Mucosa of rectum (tissue), 2 donors: ENCODE data around the gene XPR1.
A peak's percentile ranks its signal among the peaks of the same experiment; 100 is the strongest.

Experiments used
- H3K27ac ChIP-seq, 2 donors: one replicate each; pipeline ENCODE4 v1.7.0; 2013; ENCODE audit warnings: inconsistent platforms in 2 of 2, low read depth in 2 of 2, low read length in 2 of 2
- H3K27me3 ChIP-seq, 2 donors: one replicate each; pipeline ENCODE4 v1.7.0; 2013; ENCODE audit warnings: low read length in 2 of 2; ENCODE audit not compliant: control insufficient read depth in 2 of 2, insufficient read depth in 2 of 2
- H3K36me3 ChIP-seq, 2 donors: one replicate each; pipeline ENCODE4 v1.7.0; 2013; ENCODE audit warnings: low read length in 2 of 2; ENCODE audit not compliant: control insufficient read depth in 2 of 2, insufficient read depth in 2 of 2
- H3K4me1 ChIP-seq, 2 donors: one replicate each; pipeline ENCODE4 v1.7.0; 2013; ENCODE audit warnings: low read length in 2 of 2, mild to moderate bottlenecking in 1 of 2; ENCODE audit not compliant: control insufficient read depth in 2 of 2, insufficient read depth in 2 of 2
- H3K4me3 ChIP-seq, 2 donors: one replicate each; pipeline ENCODE4 v1.7.0; 2013; ENCODE audit warnings: low read length in 2 of 2
- H3K9ac ChIP-seq, 2 donors: one replicate each; pipeline ENCODE4 v1.7.0; 2013; ENCODE audit warnings: low read length in 2 of 2, low read depth in 1 of 2, mild to moderate bottlenecking in 1 of 2
- H3K9me3 ChIP-seq, 2 donors: one replicate each; pipeline ENCODE4 v1.7.0; 2013; ENCODE audit warnings: low read length in 2 of 2; ENCODE audit not compliant: control insufficient read depth in 2 of 2
- donor health status: healthy.
- donor health status: Normal muscosa, but diverticular disease.

The XPR1 gene

DNA sequence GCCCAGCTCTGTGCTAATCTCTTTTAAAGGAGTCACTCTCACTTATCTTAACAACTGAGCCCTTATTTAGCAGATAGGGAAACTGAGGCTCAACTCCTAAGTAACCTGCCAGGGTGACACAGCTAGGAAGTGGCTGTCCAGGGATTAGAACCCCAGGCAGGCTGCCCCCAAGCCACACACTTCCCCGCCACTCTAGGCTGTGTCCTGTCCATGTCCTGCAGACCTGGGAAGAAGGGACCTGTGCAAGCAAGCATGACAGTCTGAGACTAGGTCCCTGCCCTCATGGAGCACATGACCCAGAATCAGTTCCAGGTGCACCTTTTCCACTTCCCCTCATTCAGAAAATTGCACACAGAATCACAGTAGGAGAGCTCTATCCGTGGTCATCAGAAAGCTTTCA, 293.1 kb downstream of the XPR1 start:
- Histone ChIP-seq H3K4me1 (peaks cover 6 to 7% of the 10 kb centered on the region in 2 donors), H3K36me3 (peaks cover 0 to 3% of the 10 kb centered on the region in 2 donors), H3K27me3 (no peaks in the 10 kb centered on the region), H3K27ac (no peak overlapping the region), H3K9me3 (no peaks in the 10 kb centered on the region), H3K4me3 (no peak overlapping the region), H3K9ac (no peak overlapping the region)

DNA sequence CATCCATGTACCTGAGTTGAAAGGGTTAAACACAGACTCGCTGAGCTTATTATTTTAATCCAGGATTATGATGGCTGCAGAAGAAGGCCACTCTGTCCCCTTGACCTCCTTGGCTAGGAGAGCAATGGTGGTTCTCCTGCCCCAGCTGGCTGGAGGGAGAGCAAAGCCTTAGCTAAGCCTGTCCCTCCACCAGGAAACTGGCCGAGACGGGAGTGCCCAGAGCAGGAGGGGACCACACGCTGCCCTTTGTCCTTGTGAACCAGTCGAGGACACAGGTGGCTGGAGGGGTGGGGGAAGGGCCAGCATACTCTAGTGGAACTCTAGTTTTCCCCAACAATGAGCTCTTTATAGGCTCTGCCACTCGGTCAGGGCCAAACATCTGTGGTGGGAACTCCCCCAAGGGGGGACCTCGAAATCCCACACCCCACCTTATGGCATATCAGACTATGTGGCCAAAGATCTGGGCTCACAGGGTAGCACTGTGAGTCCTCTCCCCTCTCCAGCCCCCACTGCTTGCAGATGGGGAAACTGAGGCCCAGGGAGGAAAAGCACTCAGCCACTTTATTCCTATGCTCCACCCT, 293.7 kb downstream of the XPR1 start:
- Histone ChIP-seq H3K4me1 (peaks cover 6 to 7% of the 10 kb centered on the region in 2 donors), H3K36me3 (peaks cover 0 to 3% of the 10 kb centered on the region in 2 donors), H3K27me3 (no peaks in the 10 kb centered on the region), H3K4me3 (no peak overlapping the region), H3K27ac (peak overlapping the region in 1 of 2 donors; percentile 3), H3K9me3 (no peaks in the 10 kb centered on the region), H3K9ac (no peak overlapping the region)

- no peak overlapping the region for H3K4me3 ChIP-seq
- peaks cover 0 to 3% of the 10 kb centered on the region in 2 donors for H3K36me3 ChIP-seq
- H3K9ac ChIP-seq = no peak overlapping the region
- H3K27me3 ChIP-seq = no peaks in the 10 kb centered on the region
- no peaks in the 10 kb centered on the region for H3K9me3 ChIP-seq
- peaks cover 6 to 7% of the 10 kb centered on the region in 2 donors for H3K4me1 ChIP-seq
- peak overlapping the region in 1 of 2 donors; percentile 44 for H3K27ac ChIP-seq
Observed at GRCh38 chr1:180926164-180926981, 294.6 kb downstream of the XPR1 start.

- H3K9me3 ChIP-seq = no peaks in the 10 kb centered on the region
- peaks cover 0 to 3% of the 10 kb centered on the region in 2 donors for H3K36me3 ChIP-seq
- H3K27me3 ChIP-seq = no peaks in the 10 kb centered on the region
- H3K4me1 ChIP-seq = peaks cover 6 to 7% of the 10 kb centered on the region in 2 donors
- peak overlapping the region in 1 of 2 donors; percentile 18 for H3K27ac ChIP-seq
- no peak overlapping the region for H3K9ac ChIP-seq
- H3K4me3 ChIP-seq = no peak overlapping the region
Observed at GRCh38 chr1:180927348-180927747, 295.5 kb downstream of the XPR1 start.

GRCh38 chr1:180927841-180928240, 296.0 kb downstream of the XPR1 start:
- H3K9ac ChIP-seq = no peak overlapping the region
- peaks cover 6 to 7% of the 10 kb centered on the region in 2 donors for H3K4me1 ChIP-seq
- no peak overlapping the region for H3K4me3 ChIP-seq
- peak overlapping the region in 1 of 2 donors; percentile 18 for H3K27ac ChIP-seq
- H3K36me3 ChIP-seq = peaks cover 0 to 3% of the 10 kb centered on the region in 2 donors
- H3K27me3 ChIP-seq = no peaks in the 10 kb centered on the region
- H3K9me3 ChIP-seq = no peaks in the 10 kb centered on the region

- Histone ChIP-seq H3K4me3 (no peak overlapping the region), H3K9me3 (no peaks in the 10 kb centered on the region), H3K27me3 (no peaks in the 10 kb centered on the region), H3K27ac (peak overlapping the region in 1 of 2 donors; percentile 19), H3K36me3 (peaks cover 0 to 3% of the 10 kb centered on the region in 2 donors), H3K9ac (no peak overlapping the region), H3K4me1 (peaks cover 6 to 7% of the 10 kb centered on the region in 2 donors)
Observed at GRCh38 chr1:180928331-180929230, 296.8 kb downstream of the XPR1 start.

DNA sequence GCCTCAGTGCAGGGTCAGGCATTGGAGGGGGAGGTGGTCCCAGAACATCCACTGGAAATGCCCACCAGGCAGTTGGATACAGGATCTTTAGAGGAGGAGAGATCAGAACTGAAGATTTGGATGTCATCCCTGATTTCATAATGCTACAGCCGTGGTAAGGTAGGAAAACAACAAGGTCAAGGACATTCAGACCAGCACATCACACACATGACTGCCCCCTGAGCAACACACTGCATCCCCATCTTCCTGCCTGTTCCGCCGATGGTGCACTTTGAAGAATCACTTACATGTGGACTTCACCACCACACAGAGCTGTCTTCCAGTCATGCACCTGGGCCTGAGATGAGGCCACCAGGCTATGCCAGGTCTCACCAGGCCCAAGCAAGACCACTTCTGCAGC, 297.6 kb downstream of the XPR1 start:
- Histone ChIP-seq H3K9me3 (no peaks in the 10 kb centered on the region), H3K4me3 (no peak overlapping the region), H3K36me3 (peaks cover 0 to 3% of the 10 kb centered on the region in 2 donors), H3K27ac (no peak overlapping the region), H3K9ac (no peak overlapping the region), H3K27me3 (no peaks in the 10 kb centered on the region), H3K4me1 (peaks cover 6 to 7% of the 10 kb centered on the region in 2 donors)

DNA sequence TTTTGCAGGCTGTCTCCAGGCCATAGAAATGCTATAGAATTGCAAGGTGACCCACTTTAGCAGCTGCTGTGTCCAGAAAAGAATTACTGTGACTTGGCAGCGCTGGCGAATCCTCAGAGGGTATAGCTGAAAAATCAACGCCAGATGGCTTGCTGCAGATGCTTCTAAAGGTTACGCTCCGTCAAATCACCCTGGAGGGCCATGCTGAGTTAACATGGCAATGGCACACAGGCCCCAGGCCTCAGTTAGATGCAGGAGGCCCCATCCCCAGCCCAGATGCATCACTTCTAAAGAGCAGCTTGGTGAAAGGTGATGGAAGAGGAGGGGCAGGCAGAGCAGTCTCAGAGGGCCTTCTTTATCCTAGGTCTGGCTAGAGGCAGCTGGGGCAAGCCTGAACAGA, 298.9 kb downstream of the XPR1 start:
- Histone ChIP-seq H3K9ac (no peak overlapping the region), H3K9me3 (no peaks in the 10 kb centered on the region), H3K36me3 (peaks cover under 1 to 3% of the 10 kb centered on the region in 2 donors), H3K27ac (no peak overlapping the region), H3K4me1 (peaks cover 2 to 8% of the 10 kb centered on the region in 2 donors), H3K27me3 (no peaks in the 10 kb centered on the region), H3K4me3 (no peak overlapping the region)

GRCh38 chr1:180931529-180931928, 299.7 kb downstream of the XPR1 start:
- H3K27ac ChIP-seq = no peak overlapping the region
- no peak overlapping the region for H3K4me3 ChIP-seq
- H3K9me3 ChIP-seq = no peaks in the 10 kb centered on the region
- no peak overlapping the region for H3K9ac ChIP-seq
- peaks cover 0 to 7% of the 10 kb centered on the region in 2 donors for H3K4me1 ChIP-seq
- no peaks in the 10 kb centered on the region for H3K27me3 ChIP-seq
- H3K36me3 ChIP-seq = peaks cover 2 to 3% of the 10 kb centered on the region in 2 donors
